ENCODE results near the gene VAV2.

VAV2 gene

GRCh38 chr9:133822430-133823065 lies 169.6 kb downstream of the VAV2 start:
- Histone ChIP-seq H3K9ac (ENCODE audit: low read length) (peak overlapping the region; percentile 42; the same call in 1 of the 2 replicates), H3K36me3 (ENCODE audit: low read length) (no peaks in the 10 kb centered on the region), H3K27me3 (ENCODE audit: low read length) (no peaks in the 10 kb centered on the region), H3K4me2 (ENCODE audit: low read depth, low read length, poor library complexity, severe bottlenecking) (peak overlapping the region; percentile 38), H3K27ac (ENCODE audit: low read depth, low read length) (peak overlapping the region; percentile 69), H2AFZ (ENCODE audit: low read depth, low read length, severe bottlenecking) (no peak overlapping the region), H3F3A (ENCODE audit: insufficient read depth) (no peaks in the 10 kb centered on the region; the same call in none of the 2 replicates), H3K4me3 (ENCODE audit: insufficient read depth, low read length, poor library complexity, severe bottlenecking) (no peak overlapping the region), H3K9me3 (ENCODE audit: insufficient read depth, low read length) (no peaks in the 10 kb centered on the region), H3K9me2 (replicated peaks; ENCODE audit: insufficient read depth, low read length) (no peaks in the 10 kb centered on the region), H4K20me1 (ENCODE audit: low read depth, low read length) (no peaks in the 10 kb centered on the region), H3K79me2 (ENCODE audit: insufficient read depth, low read length) (no peaks in the 10 kb centered on the region)
- TF ChIP-seq CTCF (IDR thresholded peaks at IDR 0.05; ENCODE audit: insufficient read depth, low read length, poor library complexity, severe bottlenecking) (no peak), EZH2phosphoT487 (conservative IDR thresholded peaks at IDR 0.05; ENCODE audit: low read length) (no peak)

GRCh38 chr9:133821601-133822429 lies 170.3 kb downstream of the VAV2 start:
- Histone ChIP-seq H3F3A (ENCODE audit: insufficient read depth) (no peaks in the 10 kb centered on the region; the same call in none of the 2 replicates), H3K36me3 (ENCODE audit: low read length) (no peaks in the 10 kb centered on the region), H3K4me2 (ENCODE audit: low read depth, low read length, poor library complexity, severe bottlenecking) (peak overlapping the region; percentile 38), H4K20me1 (ENCODE audit: low read depth, low read length) (no peaks in the 10 kb centered on the region), H2AFZ (ENCODE audit: low read depth, low read length, severe bottlenecking) (no peak overlapping the region), H3K27ac (ENCODE audit: low read depth, low read length) (peak overlapping the region; percentile 69), H3K79me2 (ENCODE audit: insufficient read depth, low read length) (no peaks in the 10 kb centered on the region), H3K9me2 (replicated peaks; ENCODE audit: insufficient read depth, low read length) (no peaks in the 10 kb centered on the region), H3K4me3 (ENCODE audit: insufficient read depth, low read length, poor library complexity, severe bottlenecking) (no peak overlapping the region), H3K9ac (ENCODE audit: low read length) (peak overlapping the region; percentile 42; the same call in 1 of the 2 replicates), H3K9me3 (ENCODE audit: insufficient read depth, low read length) (no peaks in the 10 kb centered on the region), H3K27me3 (ENCODE audit: low read length) (no peaks in the 10 kb centered on the region)
- no peak for TF ChIP-seq EZH2phosphoT487 (conservative IDR thresholded peaks at IDR 0.05; ENCODE audit: low read length)
- TF ChIP-seq CTCF (IDR thresholded peaks at IDR 0.05; ENCODE audit: insufficient read depth, low read length, poor library complexity, severe bottlenecking), result no peak

GRCh38 chr9:133819923-133820322 lies 172.2 kb downstream of the VAV2 start:
- H3K4me2 ChIP-seq (ENCODE audit: low read depth, low read length, poor library complexity, severe bottlenecking), result no peak overlapping the region
- no peaks in the 10 kb centered on the region for H3K79me2 ChIP-seq (ENCODE audit: insufficient read depth, low read length)
- no peak overlapping the region for H3K4me3 ChIP-seq (ENCODE audit: insufficient read depth, low read length, poor library complexity, severe bottlenecking)
- H3K27ac ChIP-seq (ENCODE audit: low read depth, low read length), result no peak overlapping the region
- no peak overlapping the region for H3K9ac ChIP-seq (ENCODE audit: low read length)
- no peaks in the 10 kb centered on the region for H3K27me3 ChIP-seq (ENCODE audit: low read length)
- H3F3A ChIP-seq (ENCODE audit: insufficient read depth), result no peaks in the 10 kb centered on the region; the same call in none of the 2 replicates
- H4K20me1 ChIP-seq (ENCODE audit: low read depth, low read length), result no peaks in the 10 kb centered on the region
- H3K9me3 ChIP-seq (ENCODE audit: insufficient read depth, low read length), result no peaks in the 10 kb centered on the region
- no peaks in the 10 kb centered on the region for H3K9me2 ChIP-seq (replicated peaks; ENCODE audit: insufficient read depth, low read length)
- no peaks in the 10 kb centered on the region for H3K36me3 ChIP-seq (ENCODE audit: low read length)
- no peak overlapping the region for H2AFZ ChIP-seq (ENCODE audit: low read depth, low read length, severe bottlenecking)
- TF ChIP-seq EZH2phosphoT487 (conservative IDR thresholded peaks at IDR 0.05; ENCODE audit: low read length) (no peak), CTCF (IDR thresholded peaks at IDR 0.05; ENCODE audit: insufficient read depth, low read length, poor library complexity, severe bottlenecking) (no peak)
